ENCODE results near the gene TRMU. TPM values are rescaled to one million over a fixed set of nuclear protein-coding genes. Genes with fewer than 3 reads are reported as not detected.

Gene TRMU
- total RNA-seq, 4 donors from 2014 or later = 9.1 to 14.4 (median 13.0) TPM

DNA sequence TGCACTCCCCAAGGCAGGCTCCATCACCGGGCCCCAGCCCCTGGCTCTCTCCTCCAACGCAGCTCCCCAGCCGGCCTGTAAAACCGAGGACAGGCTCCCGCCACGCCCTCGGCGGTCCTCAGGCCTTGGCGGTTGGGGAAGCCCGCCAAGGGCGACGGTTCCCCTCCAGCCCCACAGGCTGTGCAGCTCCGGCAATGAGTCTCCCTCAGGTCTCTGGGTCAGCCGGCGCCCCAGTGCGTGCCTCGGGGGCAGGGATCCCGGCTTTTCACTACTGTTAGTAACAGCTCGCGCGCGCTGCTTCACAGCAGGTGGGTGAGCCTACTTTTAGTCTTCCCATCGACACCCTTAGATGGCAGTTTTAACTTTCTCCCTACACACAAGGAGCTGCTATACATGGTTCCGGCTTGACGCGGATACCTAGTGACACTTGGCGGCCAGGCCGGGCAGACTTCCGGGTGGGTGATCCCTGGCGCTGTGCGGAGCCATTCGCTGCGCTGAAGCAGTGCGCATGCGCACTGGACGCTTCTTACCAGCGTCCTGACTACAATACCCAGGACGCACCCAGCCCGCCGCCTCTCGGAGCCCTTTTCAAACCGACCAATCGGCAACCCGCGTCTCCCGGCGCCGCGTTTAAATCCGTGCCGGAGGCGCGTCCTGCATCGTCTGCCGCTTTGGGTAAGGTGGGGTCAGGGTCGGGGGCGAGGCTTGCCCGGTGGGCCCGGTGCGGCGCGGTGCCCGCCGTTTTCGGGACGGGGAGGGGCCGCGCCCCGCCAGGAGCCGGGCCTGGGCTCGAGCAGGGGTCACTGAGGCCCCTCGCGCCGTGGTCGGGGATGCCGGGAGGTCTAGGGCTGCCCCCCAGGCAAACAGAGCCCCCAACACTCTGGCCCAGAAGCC, 39.0 kb upstream of the TRMU start, which contains the start of gene GTSE1:
Gene GTSE1 (plus strand): TSS at position 614 of the 894 bp plus-strand sequence. CDS start 531 bp downstream, outside the sequence.
- peak; percentile 94 to 98 for ATAC-seq
- H3K36me3 ChIP-seq = peaks cover 0 to 16% of the 10 kb centered on the region in 2 donors
- peak; percentile 96 to 98 for DNase-seq
- H3K4me3 ChIP-seq = peak within 1 kb of the TSS; percentile 59 to 82 (median 74)
- intact Hi-C loops (cut with DNase I; ENCODE audit: low total_unique reads) (loop anchor here (1.0 to 2.0 kb wide), 4 partner anchors 30 to 174 kb away; partner anchors contain the start of gene CDPF1), in situ Hi-C loops (cut with MboI; ENCODE audit: low sequenced_read_pairs in 4 of 4) (no loop called here)
- no peaks in the 10 kb centered on the region for H3K9me3 ChIP-seq
- H3K27me3 ChIP-seq = no peaks in the 10 kb centered on the region
- peak; percentile 45 to 54 for TF ChIP-seq POLR2A (IDR thresholded peaks at IDR 0.05)
- TF ChIP-seq, protein P1, sequence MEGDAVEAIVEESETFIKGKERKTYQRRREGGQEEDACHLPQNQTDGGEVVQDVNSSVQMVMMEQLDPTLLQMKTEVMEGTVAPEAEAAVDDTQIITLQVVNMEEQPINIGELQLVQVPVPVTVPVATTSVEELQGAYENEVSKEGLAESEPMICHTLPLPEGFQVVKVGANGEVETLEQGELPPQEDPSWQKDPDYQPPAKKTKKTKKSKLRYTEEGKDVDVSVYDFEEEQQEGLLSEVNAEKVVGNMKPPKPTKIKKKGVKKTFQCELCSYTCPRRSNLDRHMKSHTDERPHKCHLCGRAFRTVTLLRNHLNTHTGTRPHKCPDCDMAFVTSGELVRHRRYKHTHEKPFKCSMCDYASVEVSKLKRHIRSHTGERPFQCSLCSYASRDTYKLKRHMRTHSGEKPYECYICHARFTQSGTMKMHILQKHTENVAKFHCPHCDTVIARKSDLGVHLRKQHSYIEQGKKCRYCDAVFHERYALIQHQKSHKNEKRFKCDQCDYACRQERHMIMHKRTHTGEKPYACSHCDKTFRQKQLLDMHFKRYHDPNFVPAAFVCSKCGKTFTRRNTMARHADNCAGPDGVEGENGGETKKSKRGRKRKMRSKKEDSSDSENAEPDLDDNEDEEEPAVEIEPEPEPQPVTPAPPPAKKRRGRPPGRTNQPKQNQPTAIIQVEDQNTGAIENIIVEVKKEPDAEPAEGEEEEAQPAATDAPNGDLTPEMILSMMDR (IDR thresholded peaks at IDR 0.05 in 4 of 5, conservative IDR thresholded peaks at IDR 0.05 in 1 of 5) = peak in 3 of 5 experiments; percentile 18 to 41 (median 24)
- H3K4me1 ChIP-seq = peaks cover 8 to 14% of the 10 kb centered on the region in 2 donors
- peak within 1 kb of the TSS; percentile 87 to 92 (median 88) for H3K27ac ChIP-seq

DNA sequence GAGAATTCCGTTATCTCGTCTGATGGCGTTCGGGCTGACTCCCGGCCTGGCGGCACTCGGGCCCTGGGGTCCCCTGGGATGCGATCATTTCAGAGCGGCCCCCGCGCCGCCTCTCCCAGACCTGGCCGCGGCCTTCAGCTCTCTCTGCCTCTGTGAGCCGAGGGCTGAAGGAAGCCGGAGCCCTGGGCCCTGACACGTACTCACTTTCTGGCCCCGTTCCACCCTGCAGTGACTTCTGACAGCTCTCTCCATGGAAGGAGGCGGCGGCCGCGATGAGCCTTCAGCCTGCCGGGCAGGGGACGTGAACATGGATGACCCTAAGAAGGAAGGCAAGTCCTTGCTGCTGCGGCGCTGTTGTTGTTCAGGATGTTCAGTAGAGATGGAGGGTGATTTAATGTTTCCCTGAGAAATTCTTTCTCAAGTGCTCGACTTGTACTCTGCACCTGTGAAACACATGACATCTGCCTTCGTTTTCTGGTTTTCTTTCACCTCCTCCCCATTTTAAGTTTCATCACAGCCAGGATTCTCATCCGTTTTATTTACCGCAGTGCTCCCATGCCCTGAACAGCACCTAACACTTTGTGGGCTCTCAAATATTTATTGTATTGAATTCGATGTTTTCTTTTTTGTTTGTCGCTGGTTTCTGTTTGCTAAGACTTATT, 38.2 kb upstream of the TRMU start:
- no peak for ATAC-seq

DNA sequence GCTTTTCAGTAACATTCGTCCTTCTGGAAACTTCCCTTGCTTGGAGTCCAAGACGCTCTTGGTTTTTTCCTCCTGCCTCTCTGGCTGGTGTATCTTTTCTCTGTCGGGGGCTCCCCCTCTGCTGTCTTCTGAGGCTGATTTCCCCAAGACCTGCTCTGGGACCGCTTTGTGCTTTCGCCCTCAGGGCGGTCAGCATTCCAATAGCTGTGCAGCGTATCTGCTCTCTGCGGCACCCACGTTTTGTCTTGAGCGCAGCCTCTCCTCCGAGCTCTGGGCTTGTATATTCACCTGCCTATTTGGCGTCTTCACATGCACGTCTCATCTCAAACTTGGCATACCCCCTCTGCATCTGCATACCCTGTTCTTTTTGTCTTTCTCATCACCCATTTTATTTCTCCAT, 36.4 kb upstream of the TRMU start:
- no peaks in the 10 kb centered on the region for H3K36me3 ChIP-seq
- no peak for TF ChIP-seq POLR2A (IDR thresholded peaks at IDR 0.05)
- no peak for DNase-seq
- no peaks in the 10 kb centered on the region for H3K9me3 ChIP-seq
- no peak overlapping the region for H3K4me3 ChIP-seq
- H3K27ac ChIP-seq = no peak overlapping the region
- H3K4me1 ChIP-seq = peaks cover 8 to 14% of the 10 kb centered on the region in 2 donors
- in situ Hi-C loops (cut with MboI; ENCODE audit: low sequenced_read_pairs in 4 of 4) (no loop called here), intact Hi-C loops (cut with DNase I; ENCODE audit: low total_unique reads) (no loop called here)
- no peaks in the 10 kb centered on the region for H3K27me3 ChIP-seq
- ATAC-seq = no peak

More for the DNA sequence above, 38.2 kb upstream of the TRMU start:
- H3K9me3 ChIP-seq = no peaks in the 10 kb centered on the region
- no peak for DNase-seq
- peaks cover 0 to 11% of the 10 kb centered on the region in 2 donors for H3K36me3 ChIP-seq
- intact Hi-C loops (cut with DNase I; ENCODE audit: low total_unique reads) = loop anchor here (2.0 kb wide), 2 partner anchors 30 to 46 kb away; partner anchors contain the start of gene CDPF1
- in situ Hi-C loops (cut with MboI; ENCODE audit: low sequenced_read_pairs in 4 of 4) = no loop called here
- H3K4me1 ChIP-seq = peaks cover 8 to 14% of the 10 kb centered on the region in 2 donors
- no peaks in the 10 kb centered on the region for H3K27me3 ChIP-seq
- peak overlapping the region; percentile 59 to 82 (median 74) for H3K4me3 ChIP-seq
- H3K27ac ChIP-seq = no peak overlapping the region
- TF ChIP-seq, protein P1 (IDR thresholded peaks at IDR 0.05 in 4 of 5, conservative IDR thresholded peaks at IDR 0.05 in 1 of 5) = no peak
- TF ChIP-seq POLR2A (IDR thresholded peaks at IDR 0.05) = no peak

DNA sequence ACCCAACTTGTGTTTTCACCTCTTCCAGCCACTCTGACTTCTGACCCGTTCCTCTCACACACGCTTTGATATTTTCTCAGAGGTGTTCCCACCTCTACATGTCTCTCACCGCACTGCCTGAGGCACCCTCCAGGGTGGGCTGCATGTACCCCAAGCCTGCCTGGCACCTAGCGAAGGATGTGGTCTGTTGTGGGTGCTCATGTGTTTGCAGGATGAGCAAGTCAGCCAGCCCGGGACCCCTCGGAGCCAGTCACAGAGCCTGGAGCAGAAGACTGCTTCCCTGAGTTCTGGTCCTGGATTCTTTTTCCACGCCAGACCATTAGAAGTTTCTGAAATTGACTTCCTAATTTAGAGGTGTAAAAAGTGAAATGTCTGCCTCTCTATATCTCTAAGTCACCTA, 35.0 kb upstream of the TRMU start:
- no peak for ATAC-seq
- DNase-seq = no peak
- Histone ChIP-seq H3K27me3 (no peaks in the 10 kb centered on the region), H3K4me1 (peaks cover 7 to 14% of the 10 kb centered on the region in 2 donors), H3K4me3 (no peak overlapping the region), H3K9me3 (no peaks in the 10 kb centered on the region), H3K27ac (no peak overlapping the region), H3K36me3 (no peaks in the 10 kb centered on the region)
- intact Hi-C loops (cut with DNase I; ENCODE audit: low total_unique reads) = no loop called here
- TF ChIP-seq, protein P1 (IDR thresholded peaks at IDR 0.05 in 4 of 5, conservative IDR thresholded peaks at IDR 0.05 in 1 of 5) = no peak
- in situ Hi-C loops (cut with MboI; ENCODE audit: low sequenced_read_pairs in 4 of 4) = loop anchor here in 1 of 4 donors (10.0 kb wide), 1 partner anchor 316 kb away; no protein-coding TSS in a partner anchor

Measured in gastrocnemius medialis (tissue), 4 donors.